Measurements from ENCODE around the gene SPDYC. TPM values are rescaled to one million over a fixed set of nuclear protein-coding genes. Genes with fewer than 3 reads are reported as not detected.
"Not testable (repeated sequence)": the region's sequence is repeated elsewhere in the genome, so short reads cannot be mapped to it uniquely, and the experiment has no call there.

The SPDYC gene
- total RNA-seq, 1 donor from 2014 or later, result not detected

GRCh38 chr11:65141896-65142494 lies 28.0 kb upstream of the SPDYC start:
- no peak overlapping the region for H3K27ac Mint-ChIP-seq (ENCODE audit: unreplicated experiment)
- no peak for TF ChIP-seq CTCF (IDR thresholded peaks at IDR 0.05; ENCODE audit: partially characterized antibody, unreplicated experiment)
- no peaks in the 10 kb centered on the region for H3K4me1 Mint-ChIP-seq (ENCODE audit: low read depth, unreplicated experiment)
- no peaks in the 10 kb centered on the region for H3K9me3 Mint-ChIP-seq (ENCODE audit: unreplicated experiment)
- H3K4me3 Mint-ChIP-seq (ENCODE audit: unreplicated experiment), result no peak overlapping the region
- no peaks in the 10 kb centered on the region for H3K27me3 Mint-ChIP-seq (ENCODE audit: unreplicated experiment)
- no peaks in the 10 kb centered on the region for H3K36me3 Mint-ChIP-seq (ENCODE audit: unreplicated experiment)
- DNase-seq, result no peak

GRCh38 chr11:65147352-65148075 lies 22.5 kb upstream of the SPDYC start:
- TF ChIP-seq CTCF (IDR thresholded peaks at IDR 0.05; ENCODE audit: partially characterized antibody, unreplicated experiment), result no peak
- peaks cover 5% of the 10 kb centered on the region for H3K9me3 Mint-ChIP-seq (ENCODE audit: unreplicated experiment)
- H3K4me3 Mint-ChIP-seq (ENCODE audit: unreplicated experiment), result no peak overlapping the region
- no peaks in the 10 kb centered on the region for H3K27me3 Mint-ChIP-seq (ENCODE audit: unreplicated experiment)
- no peak for DNase-seq
- H3K36me3 Mint-ChIP-seq (ENCODE audit: unreplicated experiment), result no peaks in the 10 kb centered on the region
- no peak overlapping the region for H3K27ac Mint-ChIP-seq (ENCODE audit: unreplicated experiment)
- peaks cover 2% of the 10 kb centered on the region for H3K4me1 Mint-ChIP-seq (ENCODE audit: low read depth, unreplicated experiment)

- no peaks in the 10 kb centered on the region for H3K27me3 Mint-ChIP-seq (ENCODE audit: unreplicated experiment)
- TF ChIP-seq CTCF (IDR thresholded peaks at IDR 0.05; ENCODE audit: partially characterized antibody, unreplicated experiment), result no peak
- H3K4me1 Mint-ChIP-seq (ENCODE audit: low read depth, unreplicated experiment), result peaks cover 2% of the 10 kb centered on the region
- H3K27ac Mint-ChIP-seq (ENCODE audit: unreplicated experiment), result no peak overlapping the region
- no peak overlapping the region for H3K4me3 Mint-ChIP-seq (ENCODE audit: unreplicated experiment)
- no peaks in the 10 kb centered on the region for H3K36me3 Mint-ChIP-seq (ENCODE audit: unreplicated experiment)
- H3K9me3 Mint-ChIP-seq (ENCODE audit: unreplicated experiment), result peaks cover 5% of the 10 kb centered on the region
- no peak for DNase-seq
Measured at GRCh38 chr11:65148657-65149056, 21.4 kb upstream of the SPDYC start.

GRCh38 chr11:65150131-65150508 lies 19.9 kb upstream of the SPDYC start:
- H3K27ac Mint-ChIP-seq (ENCODE audit: unreplicated experiment), result peak overlapping the region; percentile 73

GRCh38 chr11:65150509-65151299 lies 19.3 kb upstream of the SPDYC start:
- H3K36me3 Mint-ChIP-seq (ENCODE audit: unreplicated experiment), result no peaks in the 10 kb centered on the region
- DNase-seq, result no peak
- peaks cover 2% of the 10 kb centered on the region for H3K4me1 Mint-ChIP-seq (ENCODE audit: low read depth, unreplicated experiment)

More at GRCh38 chr11:65150131-65150508, 19.9 kb upstream of the SPDYC start:
- not testable (repeated sequence) for H3K4me1 Mint-ChIP-seq (ENCODE audit: low read depth, unreplicated experiment); DNase-seq; H3K27me3 Mint-ChIP-seq (ENCODE audit: unreplicated experiment); H3K36me3 Mint-ChIP-seq (ENCODE audit: unreplicated experiment); H3K4me3 Mint-ChIP-seq (ENCODE audit: unreplicated experiment); H3K9me3 Mint-ChIP-seq (ENCODE audit: unreplicated experiment)

More at GRCh38 chr11:65150509-65151299, 19.3 kb upstream of the SPDYC start:
- Mint-ChIP-seq H3K4me3 (ENCODE audit: unreplicated experiment) (no peak overlapping the region), H3K27ac (ENCODE audit: unreplicated experiment) (no peak overlapping the region), H3K9me3 (ENCODE audit: unreplicated experiment) (peaks cover 5% of the 10 kb centered on the region), H3K27me3 (ENCODE audit: unreplicated experiment) (no peaks in the 10 kb centered on the region)
- TF ChIP-seq CTCF (IDR thresholded peaks at IDR 0.05; ENCODE audit: partially characterized antibody, unreplicated experiment), result no peak

Measured in glutamatergic neuron (in vitro differentiated cells).